Stimulated activated naive CD8-positive, alpha-beta T cell treated with anti-CD3 and anti-CD28 coated beads, Interleukin-15, Interleukin-2, amounts not matched to agents 100 ng/mL and 50 ng/mL, for 24 hours (primary cell): Measurements from ENCODE around the gene FYN.

ENCODE experiments used
- H3K27ac Mint-ChIP-seq: one replicate; pipeline ENCODE4 v1.8.0; 2021; ENCODE audit warnings: mild to moderate bottlenecking, mixed read lengths
- H3K27me3 Mint-ChIP-seq: one replicate; pipeline ENCODE4 v1.8.0; 2021; ENCODE audit warnings: mixed read lengths
- H3K36me3 Mint-ChIP-seq: one replicate; pipeline ENCODE4 v1.8.0; 2021; ENCODE audit warnings: low read depth, mixed read lengths
- H3K4me1 Mint-ChIP-seq: one replicate; pipeline ENCODE4 v1.8.0; 2021; ENCODE audit warnings: low read depth, mixed read lengths
- H3K4me3 Mint-ChIP-seq: one replicate; pipeline ENCODE4 v1.8.0; 2021; ENCODE audit warnings: mild to moderate bottlenecking, mixed read lengths
- H3K9me3 Mint-ChIP-seq: one replicate; pipeline ENCODE4 v1.8.0; 2021; ENCODE audit warnings: mixed read lengths

FYN gene

DNA sequence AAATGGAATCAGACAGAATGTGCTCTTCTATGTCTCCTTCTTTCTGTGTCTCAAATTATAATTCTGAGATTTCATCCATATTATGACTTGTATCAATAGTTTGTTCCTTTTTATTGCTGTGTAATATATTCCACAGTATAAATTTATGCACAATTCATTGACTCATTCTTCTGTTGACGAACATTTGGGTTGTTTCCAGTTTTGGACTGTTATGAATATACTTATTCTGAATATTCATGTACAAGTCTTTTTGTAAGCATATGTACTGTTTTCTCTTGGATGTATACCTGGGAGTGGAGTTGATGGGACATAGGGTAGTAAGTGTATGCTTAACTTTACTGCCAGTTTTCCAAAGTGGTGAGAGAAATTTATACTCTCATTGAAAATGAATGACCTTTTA is 239.4 kb downstream of the FYN start:
- H3K9me3 Mint-ChIP-seq, result no peaks in the 10 kb centered on the region
- no peak overlapping the region for H3K4me3 Mint-ChIP-seq
- no peaks in the 10 kb centered on the region for H3K36me3 Mint-ChIP-seq
- no peaks in the 10 kb centered on the region for H3K27me3 Mint-ChIP-seq
- no peaks in the 10 kb centered on the region for H3K4me1 Mint-ChIP-seq
- no peak overlapping the region for H3K27ac Mint-ChIP-seq

GRCh38 chr6:111632468-111633247 is 240.6 kb downstream of the FYN start:
- no peaks in the 10 kb centered on the region for H3K9me3 Mint-ChIP-seq
- H3K4me1 Mint-ChIP-seq, result no peaks in the 10 kb centered on the region
- no peak overlapping the region for H3K27ac Mint-ChIP-seq
- H3K4me3 Mint-ChIP-seq, result no peak overlapping the region
- H3K36me3 Mint-ChIP-seq, result no peaks in the 10 kb centered on the region
- H3K27me3 Mint-ChIP-seq, result no peaks in the 10 kb centered on the region

GRCh38 chr6:111631903-111632460 is 241.3 kb downstream of the FYN start:
- H3K27ac Mint-ChIP-seq, result no peak overlapping the region
- no peak overlapping the region for H3K4me3 Mint-ChIP-seq
- no peaks in the 10 kb centered on the region for H3K27me3 Mint-ChIP-seq
- H3K4me1 Mint-ChIP-seq, result no peaks in the 10 kb centered on the region
- H3K36me3 Mint-ChIP-seq, result no peaks in the 10 kb centered on the region
- H3K9me3 Mint-ChIP-seq, result no peaks in the 10 kb centered on the region

DNA sequence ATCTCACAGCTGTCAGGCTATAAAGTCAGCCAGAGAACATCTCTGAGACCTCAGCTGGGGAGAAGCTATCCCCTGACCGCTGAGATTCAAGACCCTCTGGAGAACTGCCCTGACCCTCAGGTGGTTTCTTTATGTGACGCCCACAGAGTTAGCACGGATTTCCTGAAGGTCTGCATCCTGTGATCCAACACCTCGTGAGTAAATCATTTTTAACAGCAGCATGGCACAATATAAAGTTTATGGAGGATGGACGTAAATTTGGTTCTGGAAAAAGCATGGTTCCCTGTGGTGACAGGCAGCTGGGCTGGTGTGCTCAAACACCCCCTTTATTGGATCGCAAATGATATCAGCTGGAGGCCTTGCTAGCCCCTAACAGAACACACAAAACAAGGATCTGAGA is 242.2 kb downstream of the FYN start:
- H3K27ac Mint-ChIP-seq, result no peak overlapping the region
- H3K4me3 Mint-ChIP-seq, result no peak overlapping the region

GRCh38 chr6:111628142-111628850 is 245.0 kb downstream of the FYN start:
- no peak overlapping the region for H3K4me3 Mint-ChIP-seq

More for the DNA sequence above, 242.2 kb downstream of the FYN start:
- H3K9me3 Mint-ChIP-seq, result no peaks in the 10 kb centered on the region
- H3K27me3 Mint-ChIP-seq, result no peaks in the 10 kb centered on the region
- peaks cover under 1% of the 10 kb centered on the region for H3K4me1 Mint-ChIP-seq
- no peaks in the 10 kb centered on the region for H3K36me3 Mint-ChIP-seq

DNA sequence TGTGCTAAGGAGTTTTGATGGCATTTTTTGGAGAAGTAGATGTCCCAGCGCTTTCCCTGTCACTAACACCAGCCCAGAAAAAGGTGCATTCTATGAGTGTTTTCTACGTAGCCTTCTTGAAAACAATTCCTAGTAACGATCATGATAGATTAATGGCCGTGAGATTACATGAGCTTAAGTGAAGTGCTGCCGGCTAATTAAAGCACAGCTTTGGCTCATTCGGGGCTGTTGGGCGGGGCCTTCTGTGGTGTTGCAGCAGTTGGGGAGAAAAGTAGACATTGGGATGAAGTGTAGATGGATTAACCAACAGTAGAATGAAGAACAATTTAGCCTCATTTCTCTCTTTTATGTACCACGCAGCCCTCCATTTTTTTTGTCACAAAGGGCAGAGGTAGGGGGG is 246.8 kb downstream of the FYN start:
- H3K27me3 Mint-ChIP-seq, result no peaks in the 10 kb centered on the region

More at GRCh38 chr6:111628142-111628850, 245.0 kb downstream of the FYN start:
- Mint-ChIP-seq H3K27me3 (no peaks in the 10 kb centered on the region), H3K9me3 (no peaks in the 10 kb centered on the region), H3K4me1 (peaks cover 8% of the 10 kb centered on the region), H3K27ac (no peak overlapping the region), H3K36me3 (no peaks in the 10 kb centered on the region)

DNA sequence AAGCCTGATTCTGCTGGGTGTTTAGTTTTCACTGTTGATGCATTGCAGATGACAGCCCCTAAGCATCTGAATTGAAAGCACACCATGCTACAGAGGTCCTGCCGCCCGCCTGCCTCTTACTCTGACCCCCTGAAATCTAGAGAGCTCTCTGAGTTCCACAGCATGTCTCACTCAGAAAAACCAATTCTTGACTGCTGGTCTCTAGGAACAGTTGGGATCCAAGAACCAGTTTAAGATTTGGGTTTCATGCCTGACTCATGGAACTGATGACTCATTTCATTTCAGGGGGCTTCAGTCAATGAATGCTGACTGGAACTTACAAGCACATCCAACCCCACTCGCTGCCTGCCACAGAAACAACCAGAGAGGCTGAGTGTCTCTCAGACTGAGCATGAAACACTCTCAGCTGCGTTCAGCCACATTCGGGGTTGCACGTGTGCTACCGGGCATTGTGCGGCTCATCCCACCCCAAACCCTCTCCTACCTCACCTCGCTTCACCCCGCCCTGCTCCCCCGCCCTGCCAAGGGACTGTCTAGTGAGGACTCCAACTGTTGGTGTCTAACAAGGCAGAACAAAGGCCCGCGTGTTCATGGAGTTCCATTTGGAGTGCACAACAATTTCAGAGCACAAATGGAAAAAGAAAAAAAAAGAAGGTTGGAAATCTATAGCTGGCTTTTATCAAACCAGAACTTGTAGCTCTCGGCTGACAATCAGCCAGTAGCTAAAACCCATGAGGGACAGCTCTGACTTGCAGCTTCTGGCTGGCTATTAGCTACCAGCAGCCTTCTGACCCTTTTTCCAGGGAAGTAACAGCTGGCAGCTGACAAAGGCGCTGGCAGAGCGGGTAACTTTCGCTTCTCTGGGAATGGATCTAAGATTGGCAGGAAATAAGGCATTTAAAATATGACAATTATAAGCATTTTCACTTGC is 247.5 kb downstream of the FYN start:
- H3K9me3 Mint-ChIP-seq, result no peaks in the 10 kb centered on the region
- no peaks in the 10 kb centered on the region for H3K27me3 Mint-ChIP-seq
- H3K36me3 Mint-ChIP-seq, result no peaks in the 10 kb centered on the region
- H3K27ac Mint-ChIP-seq, result peak overlapping the region; percentile 26
- H3K4me3 Mint-ChIP-seq, result no peak overlapping the region
- peaks cover 8% of the 10 kb centered on the region for H3K4me1 Mint-ChIP-seq

More for the DNA sequence above, 246.8 kb downstream of the FYN start:
- no peaks in the 10 kb centered on the region for H3K36me3 Mint-ChIP-seq
- H3K4me3 Mint-ChIP-seq, result no peak overlapping the region
- peak overlapping the region; percentile 26 for H3K27ac Mint-ChIP-seq
- H3K4me1 Mint-ChIP-seq, result peaks cover 8% of the 10 kb centered on the region
- no peaks in the 10 kb centered on the region for H3K9me3 Mint-ChIP-seq

DNA sequence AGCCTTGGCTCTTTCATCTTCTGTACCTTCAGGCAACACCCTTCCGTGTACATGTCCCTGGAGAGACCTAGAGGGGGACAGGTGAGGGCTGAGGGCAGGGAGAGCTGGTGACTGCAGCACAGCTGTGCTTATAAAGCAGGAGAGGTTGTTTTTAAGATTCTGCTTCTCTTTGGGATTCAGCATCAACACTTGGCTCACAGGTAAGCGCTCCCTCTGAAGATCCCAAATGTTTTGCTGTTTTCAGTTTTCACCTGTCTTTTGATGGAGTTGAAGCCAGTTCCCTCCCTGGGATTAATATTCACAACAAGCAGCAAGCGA is 248.2 kb downstream of the FYN start:
- H3K27ac Mint-ChIP-seq, result no peak overlapping the region
- H3K27me3 Mint-ChIP-seq, result no peaks in the 10 kb centered on the region
- H3K4me3 Mint-ChIP-seq, result no peak overlapping the region
- no peaks in the 10 kb centered on the region for H3K9me3 Mint-ChIP-seq
- H3K36me3 Mint-ChIP-seq, result no peaks in the 10 kb centered on the region
- H3K4me1 Mint-ChIP-seq, result peaks cover 8% of the 10 kb centered on the region

DNA sequence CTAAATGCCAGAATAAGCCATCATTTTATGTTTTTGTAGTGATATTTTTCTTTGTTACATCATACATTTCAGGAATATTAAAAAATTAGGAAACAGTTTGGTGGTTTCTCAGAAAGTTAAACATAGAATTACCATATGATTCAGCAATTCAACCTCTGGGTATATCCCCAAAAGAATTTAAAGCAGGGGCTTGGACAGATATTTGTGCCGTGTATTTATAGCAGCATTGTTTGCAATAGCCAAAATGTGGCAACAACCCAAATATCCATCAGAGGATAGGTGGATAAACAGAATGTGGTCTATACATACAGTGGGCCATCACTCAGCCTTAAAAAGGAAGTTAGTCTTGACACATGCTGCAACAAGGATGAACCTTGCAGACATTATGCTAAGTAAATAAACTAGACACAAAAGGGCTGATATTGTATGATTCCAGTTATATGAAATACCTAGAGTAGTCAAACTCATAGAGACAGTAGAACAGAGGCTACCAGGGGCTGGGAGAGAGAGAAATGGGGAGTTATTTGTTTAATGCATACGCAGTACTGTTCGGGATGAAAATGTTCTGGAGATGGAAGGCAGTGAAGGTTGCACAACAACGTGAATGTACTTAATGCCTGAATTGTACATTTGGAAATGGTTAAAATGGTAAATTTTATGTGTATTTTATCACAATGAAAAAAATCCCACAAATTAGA is 248.7 kb downstream of the FYN start:
- Mint-ChIP-seq H3K4me3 (no peak overlapping the region), H3K9me3 (no peaks in the 10 kb centered on the region), H3K27me3 (no peaks in the 10 kb centered on the region), H3K4me1 (peaks cover 8% of the 10 kb centered on the region), H3K36me3 (no peaks in the 10 kb centered on the region), H3K27ac (no peak overlapping the region)

GRCh38 chr6:111623046-111623718 is 250.1 kb downstream of the FYN start:
- peaks cover 8% of the 10 kb centered on the region for H3K4me1 Mint-ChIP-seq
- no peak overlapping the region for H3K27ac Mint-ChIP-seq
- no peaks in the 10 kb centered on the region for H3K9me3 Mint-ChIP-seq
- no peaks in the 10 kb centered on the region for H3K36me3 Mint-ChIP-seq
- no peaks in the 10 kb centered on the region for H3K27me3 Mint-ChIP-seq
- H3K4me3 Mint-ChIP-seq, result no peak overlapping the region

GRCh38 chr6:111620169-111620568 is 253.1 kb downstream of the FYN start:
- peaks cover 6% of the 10 kb centered on the region for H3K27me3 Mint-ChIP-seq
- no peaks in the 10 kb centered on the region for H3K36me3 Mint-ChIP-seq
- no peaks in the 10 kb centered on the region for H3K9me3 Mint-ChIP-seq
- H3K27ac Mint-ChIP-seq, result no peak overlapping the region
- no peaks in the 10 kb centered on the region for H3K4me1 Mint-ChIP-seq
- H3K4me3 Mint-ChIP-seq, result no peak overlapping the region

GRCh38 chr6:111618407-111618806 is 254.8 kb downstream of the FYN start:
- H3K9me3 Mint-ChIP-seq, result no peaks in the 10 kb centered on the region
- no peak overlapping the region for H3K4me3 Mint-ChIP-seq
- no peaks in the 10 kb centered on the region for H3K4me1 Mint-ChIP-seq
- H3K27ac Mint-ChIP-seq, result no peak overlapping the region
- H3K27me3 Mint-ChIP-seq, result peaks cover 19% of the 10 kb centered on the region
- no peaks in the 10 kb centered on the region for H3K36me3 Mint-ChIP-seq

- peaks cover 3% of the 10 kb centered on the region for H3K9me3 Mint-ChIP-seq
- peaks cover 24% of the 10 kb centered on the region for H3K27me3 Mint-ChIP-seq
- no peak overlapping the region for H3K27ac Mint-ChIP-seq
- H3K4me1 Mint-ChIP-seq, result no peaks in the 10 kb centered on the region
- no peak overlapping the region for H3K4me3 Mint-ChIP-seq
- no peaks in the 10 kb centered on the region for H3K36me3 Mint-ChIP-seq
Observed at GRCh38 chr6:111617149-111617548, 256.1 kb downstream of the FYN start.
